ENCODE measurements around the gene PDZD8. TPM values are rescaled to one million over a fixed set of nuclear protein-coding genes. Genes with fewer than 3 reads are reported as not detected.

Gene PDZD8
- total RNA-seq, 1 donor from 2014 or later, result 31.3 TPM

DNA sequence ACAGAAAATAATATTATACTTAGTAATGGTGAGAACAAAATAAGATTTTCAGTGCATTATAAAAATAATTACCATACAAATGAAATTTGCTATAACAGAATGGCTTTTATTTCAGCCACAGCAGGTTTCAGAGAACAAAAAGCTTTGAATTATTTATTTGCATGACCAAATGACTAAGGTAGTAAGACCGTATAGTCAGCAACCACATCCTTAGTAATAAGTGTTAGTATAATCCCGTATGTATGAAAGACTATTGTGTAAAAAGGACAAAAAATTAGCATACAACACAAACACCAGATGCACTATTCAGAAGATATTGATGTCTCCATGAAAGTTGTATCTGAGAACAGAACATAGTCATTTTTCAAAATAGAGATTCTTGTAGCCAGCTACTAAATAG is 12.2 kb downstream of the PDZD8 start:
- H3K9me3 ChIP-seq (ENCODE audit: insufficient read depth, low read depth, low read length), result no peaks in the 10 kb centered on the region
- H3K36me3 ChIP-seq (ENCODE audit: insufficient read depth, low read length), result no peaks in the 10 kb centered on the region
- H3K79me2 ChIP-seq (ENCODE audit: insufficient read depth, low read length), result peaks cover 96% of the 10 kb centered on the region
- no peak overlapping the region for H3K4me3 Mint-ChIP-seq (ENCODE audit: unreplicated experiment)
- TF ChIP-seq CTCF (IDR thresholded peaks at IDR 0.05; ENCODE audit: insufficient read depth, low read depth, low read length) (no peak), EZH2 (IDR thresholded peaks at IDR 0.05; ENCODE audit: insufficient read depth, low read length) (no peak)
- peaks cover 35% of the 10 kb centered on the region for H3K4me1 Mint-ChIP-seq (ENCODE audit: low read depth, unreplicated experiment)
- peaks cover 55% of the 10 kb centered on the region for H4K20me1 ChIP-seq (ENCODE audit: insufficient read depth, low read length)
- H3K27ac Mint-ChIP-seq (ENCODE audit: unreplicated experiment), result no peak overlapping the region
- H3K4me1 ChIP-seq (ENCODE audit: insufficient read depth, low read length), result peaks cover 54% of the 10 kb centered on the region
- H3K9ac ChIP-seq (ENCODE audit: low read length), result no peak overlapping the region
- peaks cover 1% of the 10 kb centered on the region for H3K36me3 Mint-ChIP-seq (ENCODE audit: low read depth, unreplicated experiment)
- no peak overlapping the region for H3K4me3 ChIP-seq (ENCODE audit: insufficient read depth, low read depth, low read length)
- H3K4me2 ChIP-seq (ENCODE audit: low read length), result peak overlapping the region; percentile 37
- H3K9me3 Mint-ChIP-seq (ENCODE audit: unreplicated experiment), result no peaks in the 10 kb centered on the region
- H2AFZ ChIP-seq (ENCODE audit: low read depth, low read length), result no peak overlapping the region
- no peaks in the 10 kb centered on the region for H3K27me3 Mint-ChIP-seq (ENCODE audit: low read depth, unreplicated experiment)
- DNase-seq (ENCODE audit: low read depth) (peak; percentile 86), FAIRE-seq (peak; percentile 64)
- peak overlapping the region; percentile 65 for H3K27ac ChIP-seq (ENCODE audit: low read depth, low read length)
- H3K27me3 ChIP-seq (ENCODE audit: insufficient read depth, low read length), result no peaks in the 10 kb centered on the region

GRCh38 chr10:117362313-117362712 is 12.9 kb downstream of the PDZD8 start:
- DNase-seq (ENCODE audit: low read depth), result peak; percentile 41
- Histone ChIP-seq H3K27ac (ENCODE audit: low read depth, low read length) (peak overlapping the region; percentile 65), H3K4me3 (ENCODE audit: insufficient read depth, low read depth, low read length) (no peak overlapping the region), H4K20me1 (ENCODE audit: insufficient read depth, low read length) (peaks cover 48% of the 10 kb centered on the region), H3K4me2 (ENCODE audit: low read length) (peak overlapping the region; percentile 37), H3K9me3 (ENCODE audit: insufficient read depth, low read depth, low read length) (no peaks in the 10 kb centered on the region), H3K9ac (ENCODE audit: low read length) (no peak overlapping the region), H3K36me3 (ENCODE audit: insufficient read depth, low read length) (no peaks in the 10 kb centered on the region), H3K27me3 (ENCODE audit: insufficient read depth, low read length) (no peaks in the 10 kb centered on the region), H2AFZ (ENCODE audit: low read depth, low read length) (no peak overlapping the region), H3K4me1 (ENCODE audit: insufficient read depth, low read length) (peaks cover 54% of the 10 kb centered on the region), H3K79me2 (ENCODE audit: insufficient read depth, low read length) (peaks cover 93% of the 10 kb centered on the region)
- H3K4me1 Mint-ChIP-seq (ENCODE audit: low read depth, unreplicated experiment), result peaks cover 35% of the 10 kb centered on the region
- FAIRE-seq, result no peak
- H3K4me3 Mint-ChIP-seq (ENCODE audit: unreplicated experiment), result no peak overlapping the region
- TF ChIP-seq EZH2 (IDR thresholded peaks at IDR 0.05; ENCODE audit: insufficient read depth, low read length) (no peak), CTCF (IDR thresholded peaks at IDR 0.05; ENCODE audit: insufficient read depth, low read depth, low read length) (no peak)
- no peaks in the 10 kb centered on the region for H3K9me3 Mint-ChIP-seq (ENCODE audit: unreplicated experiment)
- H3K36me3 Mint-ChIP-seq (ENCODE audit: low read depth, unreplicated experiment), result peaks cover 1% of the 10 kb centered on the region
- H3K27ac Mint-ChIP-seq (ENCODE audit: unreplicated experiment), result no peak overlapping the region
- H3K27me3 Mint-ChIP-seq (ENCODE audit: low read depth, unreplicated experiment), result no peaks in the 10 kb centered on the region

GRCh38 chr10:117360994-117361667 is 14.1 kb downstream of the PDZD8 start:
- Histone ChIP-seq H3K36me3 (ENCODE audit: insufficient read depth, low read length) (no peaks in the 10 kb centered on the region), H3K27me3 (ENCODE audit: insufficient read depth, low read length) (no peaks in the 10 kb centered on the region), H3K9ac (ENCODE audit: low read length) (no peak overlapping the region), H3K79me2 (ENCODE audit: insufficient read depth, low read length) (peaks cover 93% of the 10 kb centered on the region), H4K20me1 (ENCODE audit: insufficient read depth, low read length) (peaks cover 47% of the 10 kb centered on the region), H3K4me1 (ENCODE audit: insufficient read depth, low read length) (peaks cover 54% of the 10 kb centered on the region), H3K27ac (ENCODE audit: low read depth, low read length) (peak overlapping the region; percentile 4), H3K9me3 (ENCODE audit: insufficient read depth, low read depth, low read length) (no peaks in the 10 kb centered on the region), H3K4me2 (ENCODE audit: low read length) (peak overlapping the region; percentile 32), H3K4me3 (ENCODE audit: insufficient read depth, low read depth, low read length) (no peak overlapping the region), H2AFZ (ENCODE audit: low read depth, low read length) (no peak overlapping the region)
- FAIRE-seq (peak; percentile 32), DNase-seq (ENCODE audit: low read depth) (peak; percentile 25)
- TF ChIP-seq CTCF (IDR thresholded peaks at IDR 0.05; ENCODE audit: insufficient read depth, low read depth, low read length), result no peak
- TF ChIP-seq EZH2 (IDR thresholded peaks at IDR 0.05; ENCODE audit: insufficient read depth, low read length), result no peak
- peaks cover 35% of the 10 kb centered on the region for H3K4me1 Mint-ChIP-seq (ENCODE audit: low read depth, unreplicated experiment)
- H3K36me3 Mint-ChIP-seq (ENCODE audit: low read depth, unreplicated experiment), result peaks cover 1% of the 10 kb centered on the region
- peak overlapping the region; percentile 83 for H3K27ac Mint-ChIP-seq (ENCODE audit: unreplicated experiment)
- no peak overlapping the region for H3K4me3 Mint-ChIP-seq (ENCODE audit: unreplicated experiment)
- H3K27me3 Mint-ChIP-seq (ENCODE audit: low read depth, unreplicated experiment), result no peaks in the 10 kb centered on the region
- H3K9me3 Mint-ChIP-seq (ENCODE audit: unreplicated experiment), result no peaks in the 10 kb centered on the region
